ENCODE data around the gene RUNX3.

- TF ChIP-seq EZH2 (IDR thresholded peaks at IDR 0.05; ENCODE audit: borderline replicate concordance, insufficient read depth, low read depth, low read length, poor library complexity, severe bottlenecking) (no peak), CTCF (IDR thresholded peaks at IDR 0.05) (no peak)
Observed at GRCh38 chr1:24944318-24944717, 14.2 kb upstream of the RUNX3 start.
